A673 (cell line): ENCODE results near the gene AMPH.

Source experiments
- EZH2 ChIP-seq: fragments of 200-600 bp; sonication (generic); IDR thresholded peaks from 2 replicates; pipeline ENCODE4 v1.6.1; 2017; ENCODE audit warnings: borderline replicate concordance, low read depth, mild to moderate bottlenecking, mixed read lengths, antibody characterized with exemption, low read length; ENCODE audit not compliant: poor library complexity, severe bottlenecking
- TF ChIP-seq, protein P1 (sequence below): fragments of 300-800, 200-600 bp; sonication (generic); conservative IDR thresholded peaks from 2 replicates; pipeline ENCODE4 v1.5.1; 2017; ENCODE audit warnings: low read depth, mild to moderate bottlenecking, antibody characterized with exemption, low read length, moderate library complexity, mixed read lengths

DNA sequence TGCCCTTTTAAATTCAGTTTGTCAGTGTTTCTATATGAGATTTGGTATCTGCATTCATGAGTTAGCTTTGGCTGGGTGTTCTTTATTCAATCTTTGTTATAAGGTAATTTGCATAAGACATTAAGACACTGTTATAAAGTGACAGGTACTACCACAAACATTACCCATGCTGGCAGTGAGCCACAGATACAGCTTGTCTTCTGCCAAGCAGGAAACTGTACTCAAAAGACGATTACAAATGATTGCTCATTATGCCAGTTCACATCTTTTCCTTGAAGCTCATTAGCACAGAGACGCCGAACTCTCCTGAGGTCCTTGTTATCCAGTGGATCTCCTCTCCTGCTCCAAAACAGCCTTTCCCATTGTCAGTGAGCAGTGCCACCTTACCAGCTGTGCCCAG lies 30.4 kb downstream of the AMPH start:
- TF ChIP-seq, protein P1, sequence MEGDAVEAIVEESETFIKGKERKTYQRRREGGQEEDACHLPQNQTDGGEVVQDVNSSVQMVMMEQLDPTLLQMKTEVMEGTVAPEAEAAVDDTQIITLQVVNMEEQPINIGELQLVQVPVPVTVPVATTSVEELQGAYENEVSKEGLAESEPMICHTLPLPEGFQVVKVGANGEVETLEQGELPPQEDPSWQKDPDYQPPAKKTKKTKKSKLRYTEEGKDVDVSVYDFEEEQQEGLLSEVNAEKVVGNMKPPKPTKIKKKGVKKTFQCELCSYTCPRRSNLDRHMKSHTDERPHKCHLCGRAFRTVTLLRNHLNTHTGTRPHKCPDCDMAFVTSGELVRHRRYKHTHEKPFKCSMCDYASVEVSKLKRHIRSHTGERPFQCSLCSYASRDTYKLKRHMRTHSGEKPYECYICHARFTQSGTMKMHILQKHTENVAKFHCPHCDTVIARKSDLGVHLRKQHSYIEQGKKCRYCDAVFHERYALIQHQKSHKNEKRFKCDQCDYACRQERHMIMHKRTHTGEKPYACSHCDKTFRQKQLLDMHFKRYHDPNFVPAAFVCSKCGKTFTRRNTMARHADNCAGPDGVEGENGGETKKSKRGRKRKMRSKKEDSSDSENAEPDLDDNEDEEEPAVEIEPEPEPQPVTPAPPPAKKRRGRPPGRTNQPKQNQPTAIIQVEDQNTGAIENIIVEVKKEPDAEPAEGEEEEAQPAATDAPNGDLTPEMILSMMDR = no peak
- TF ChIP-seq EZH2 = no peak
